Thoracic aorta (tissue), 2 donors: Measurements from ENCODE around the gene SNRPB2. TPM values are rescaled to one million over a fixed set of nuclear protein-coding genes. Genes with fewer than 3 reads are reported as not detected.

Experiments used
- ATAC-seq: fragments of 150-250 bp; one replicate; pipeline ENCODE4 v1.8.0; 2017; ENCODE audit warnings: low read depth; ENCODE audit not compliant: insufficient number of reproducible peaks, low FRiP score
- DNase-seq: peaks from one replicate; pipeline ENCODE4 v3.0.0-alpha.2; 2020; ENCODE audit warnings: low spot score
- H3K27ac ChIP-seq, 2 donors: fragments of 200-600 bp; sonication (generic); 1 replicate in 1 of 2; 2 replicates in 1 of 2; pipeline ENCODE4 v1.5.1; 2016; ENCODE audit warnings: mild to moderate bottlenecking in 2 of 2, moderate library complexity in 2 of 2
- H3K27me3 ChIP-seq: fragments of 200-600 bp; sonication (generic); replicated peaks from 2 replicates; pipeline ENCODE4 v1.6.0; 2016; ENCODE audit warnings: mild to moderate bottlenecking; ENCODE audit not compliant: insufficient read depth
- H3K36me3 ChIP-seq: fragments of 200-600 bp; sonication (generic); one replicate; pipeline ENCODE4 v1.5.1; 2016
- H3K4me1 ChIP-seq, 2 donors: fragments of 200-600 bp; sonication (generic); 1 replicate in 1 of 2; 2 replicates in 1 of 2; pipeline versions ENCODE4 v1.5.1 to v1.6.0; 2016; ENCODE audit warnings: low read depth in 2 of 2, mild to moderate bottlenecking in 1 of 2; ENCODE audit not compliant: control insufficient read depth in 1 of 2
- H3K4me3 ChIP-seq: fragments of 200-600 bp; sonication (generic); 2 replicates; pipeline ENCODE4 v1.5.1; 2016; ENCODE audit warnings: mild to moderate bottlenecking
- H3K9me3 ChIP-seq: fragments of 200-600 bp; sonication (generic); 2 replicates; pipeline ENCODE4 v1.5.1; 2016
- CTCF ChIP-seq: fragments of 200-600 bp; sonication (generic); IDR thresholded peaks from one replicate; pipeline ENCODE4 v1.5.1; 2019; ENCODE audit warnings: antibody characterized with exemption
- total RNA-seq, 2 donors: library from RNA; depleted of rRNA; stranded (reverse); fragments of >200 nt; gene quantifications; one replicate each; pipeline versions ENCODE4 v1.1.0 to v1.2.3, GENCODE V29; 2016

SNRPB2 gene
- total RNA-seq = 10 to 100 TPM; 14.9 to 25.6 TPM

DNA sequence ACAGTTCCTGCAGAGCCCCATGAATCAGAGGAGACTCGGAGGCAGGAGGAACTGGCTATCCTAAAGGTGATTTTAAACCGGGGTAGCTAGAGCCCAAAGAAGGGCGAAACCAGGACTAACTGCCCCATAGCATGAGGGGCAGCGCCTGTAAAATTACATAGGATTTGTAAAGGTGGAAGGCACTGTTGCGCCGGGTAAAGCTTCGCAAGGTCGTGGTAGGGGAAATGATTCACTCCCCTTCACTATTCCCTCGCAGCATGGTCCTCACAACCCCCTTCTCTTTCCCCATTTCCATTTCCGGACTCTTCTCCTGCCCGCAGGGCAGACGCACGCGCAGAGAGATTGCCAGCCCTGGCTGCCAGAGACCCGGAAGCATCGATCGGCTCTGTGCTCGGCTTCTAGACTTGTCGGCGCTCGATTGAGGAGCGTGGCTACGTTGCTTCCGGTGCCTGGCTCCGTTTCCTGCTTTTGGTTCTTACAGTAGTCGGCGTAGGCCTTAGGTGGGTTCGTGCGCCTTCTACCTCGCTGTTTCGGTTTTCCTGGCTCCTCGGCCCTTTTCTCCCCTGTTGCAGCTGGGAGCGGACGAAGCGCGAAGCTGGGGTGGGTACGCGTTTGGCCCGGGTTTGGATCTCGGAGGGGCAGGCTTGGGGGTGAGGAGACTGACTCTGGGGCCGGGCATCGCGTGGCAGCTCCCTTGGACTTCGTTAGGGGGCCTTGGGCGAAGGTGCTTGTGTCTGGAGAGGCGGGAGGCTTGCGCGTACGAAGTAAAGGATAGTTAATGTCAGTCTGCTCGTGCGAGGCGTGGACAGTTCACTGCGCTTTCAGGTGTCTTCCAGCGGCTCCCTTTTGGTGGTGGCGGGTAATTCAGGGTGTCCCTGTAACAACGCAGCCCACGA, at the start of gene SNRPB2:
SNRPB2 (plus strand) TSS at position 462 of the 896 bp plus-strand sequence. CDS start 1,677 bp downstream, outside the sequence.
- peak; percentile 6 for TF ChIP-seq CTCF
- peaks cover 9% of the 10 kb centered on the region for H3K36me3 ChIP-seq

DNA sequence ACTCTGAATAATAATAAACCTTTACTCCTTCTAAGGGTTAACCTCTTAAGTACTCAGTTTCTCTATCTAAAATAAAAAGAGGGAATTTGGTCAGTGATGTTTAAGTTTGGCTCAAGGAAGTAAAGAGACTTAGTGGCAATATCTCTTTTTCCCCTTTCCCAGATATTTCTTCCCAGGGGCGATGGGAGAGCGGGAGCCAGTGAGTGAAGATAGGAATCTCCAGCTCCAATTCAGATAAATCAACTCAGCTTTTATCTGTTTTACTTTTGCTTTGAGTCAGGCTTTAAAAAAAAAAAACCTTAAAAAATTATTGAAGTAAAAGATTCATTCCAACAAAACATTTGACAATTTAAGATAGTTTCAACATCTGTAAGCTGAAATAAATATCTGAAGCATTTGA, 45.4 kb upstream of the SNRPB2 start:
- H3K27ac ChIP-seq = no peak overlapping the region
- no peaks in the 10 kb centered on the region for H3K9me3 ChIP-seq
- no peaks in the 10 kb centered on the region for H3K4me1 ChIP-seq
- ATAC-seq (no peak), DNase-seq (no peak)
- H3K4me3 ChIP-seq = no peak overlapping the region
- no peak for TF ChIP-seq CTCF
- H3K27me3 ChIP-seq = no peaks in the 10 kb centered on the region
- no peaks in the 10 kb centered on the region for H3K36me3 ChIP-seq

More for the DNA sequence above, at the start of gene SNRPB2:
- DNase-seq = peak; percentile 73
- H3K27me3 ChIP-seq = no peaks in the 10 kb centered on the region
- no peaks in the 10 kb centered on the region for H3K9me3 ChIP-seq
- peak within 1 kb of the TSS; percentile 78 to 81 for H3K27ac ChIP-seq
- H3K4me1 ChIP-seq = peaks cover 10 to 12% of the 10 kb centered on the region in 2 donors
- H3K4me3 ChIP-seq = peak within 1 kb of the TSS; percentile 99
- ATAC-seq = peak; percentile 94

- Histone ChIP-seq H3K4me3 (no peak overlapping the region), H3K27me3 (no peaks in the 10 kb centered on the region), H3K4me1 (no peaks in the 10 kb centered on the region), H3K36me3 (no peaks in the 10 kb centered on the region), H3K27ac (no peak overlapping the region), H3K9me3 (no peaks in the 10 kb centered on the region)
- DNase-seq (no peak), ATAC-seq (no peak)
- TF ChIP-seq CTCF = no peak
Observed at GRCh38 chr20:16689906-16690305, 39.9 kb upstream of the SNRPB2 start.

GRCh38 chr20:16691381-16691780, 38.4 kb upstream of the SNRPB2 start:
- H3K4me3 ChIP-seq = no peak overlapping the region
- DNase-seq (no peak), ATAC-seq (no peak)
- H3K27ac ChIP-seq = no peak overlapping the region
- no peak for TF ChIP-seq CTCF
- no peaks in the 10 kb centered on the region for H3K9me3 ChIP-seq
- H3K27me3 ChIP-seq = no peaks in the 10 kb centered on the region
- H3K36me3 ChIP-seq = no peaks in the 10 kb centered on the region
- no peaks in the 10 kb centered on the region for H3K4me1 ChIP-seq

DNA sequence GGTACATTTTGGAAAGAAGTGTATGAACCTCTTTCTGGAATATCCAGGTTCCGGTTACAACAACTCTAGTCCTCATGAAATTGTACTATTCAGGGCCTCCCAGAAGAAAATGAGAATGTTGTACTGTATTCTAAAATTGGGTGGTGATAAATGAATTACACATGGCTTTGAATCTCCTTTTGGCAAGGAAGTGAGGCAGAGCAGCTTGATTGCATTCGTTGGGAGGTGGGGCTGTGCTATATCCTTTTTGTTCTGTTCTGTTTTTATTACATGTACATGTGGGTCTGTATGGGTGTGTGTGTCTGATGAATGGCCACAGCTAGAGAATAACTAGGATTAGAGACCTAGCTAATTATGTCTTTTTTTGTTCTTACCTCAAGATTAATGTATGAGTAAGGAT, 37.8 kb upstream of the SNRPB2 start:
- no peak overlapping the region for H3K4me3 ChIP-seq
- no peaks in the 10 kb centered on the region for H3K27me3 ChIP-seq
- no peak for TF ChIP-seq CTCF
- H3K4me1 ChIP-seq = no peaks in the 10 kb centered on the region
- no peak overlapping the region for H3K27ac ChIP-seq
- ATAC-seq (no peak), DNase-seq (no peak)
- no peaks in the 10 kb centered on the region for H3K36me3 ChIP-seq
- H3K9me3 ChIP-seq = no peaks in the 10 kb centered on the region
